HG03175 (cell line): Measurements from ENCODE around the gene LILRA5.
"Not testable (repeated sequence)": the region's sequence is repeated elsewhere in the genome, so short reads cannot be mapped to it uniquely, and the experiment has no call there.

ENCODE experiments used
- ATAC-seq: cut with Tn5 transposase; IDR thresholded peaks from one replicate; pipeline ENCODE4 v1.9.1; 2021; ENCODE audit warnings: mild to moderate bottlenecking, moderate library complexity; ENCODE audit not compliant: unreplicated experiment

Gene LILRA5

GRCh38 chr19:54335164-54335563, 22.2 kb upstream of the LILRA5 start:
- no peak for ATAC-seq

GRCh38 chr19:54333586-54334298, 20.8 kb upstream of the LILRA5 start:
- no peak for ATAC-seq

DNA sequence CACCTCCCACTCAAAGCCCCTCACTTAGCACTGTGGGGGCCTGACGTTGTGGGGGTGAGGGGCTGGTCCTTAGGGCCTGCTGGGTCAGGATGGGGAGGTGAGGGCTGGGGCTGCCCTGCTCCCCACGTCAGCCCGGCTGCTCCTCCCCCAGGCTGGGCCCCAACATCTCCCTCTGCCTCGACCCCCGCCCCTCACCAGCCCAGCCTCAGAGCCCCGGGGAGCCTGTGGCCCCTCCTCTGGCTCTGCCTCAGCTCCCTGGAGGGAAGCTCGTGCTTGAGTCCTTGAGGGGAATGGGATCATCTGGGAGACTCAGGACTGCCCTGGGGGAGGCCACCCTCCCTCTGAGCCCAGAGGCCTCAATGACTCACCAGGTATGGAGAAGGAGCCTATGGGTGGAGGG, 19.2 kb upstream of the LILRA5 start:
- no peak for ATAC-seq

- ATAC-seq, result no peak
Measured at GRCh38 chr19:54331626-54332025, 18.7 kb upstream of the LILRA5 start.

GRCh38 chr19:54329476-54330165, 16.7 kb upstream of the LILRA5 start:
- ATAC-seq, result no peak

- ATAC-seq, result not testable (repeated sequence)
Measured at GRCh38 chr19:54328781-54329180, 15.8 kb upstream of the LILRA5 start.

GRCh38 chr19:54325631-54326030, 12.7 kb upstream of the LILRA5 start:
- ATAC-seq, result no peak

- ATAC-seq, result no peak
Measured at GRCh38 chr19:54325194-54325621, 12.2 kb upstream of the LILRA5 start.

DNA sequence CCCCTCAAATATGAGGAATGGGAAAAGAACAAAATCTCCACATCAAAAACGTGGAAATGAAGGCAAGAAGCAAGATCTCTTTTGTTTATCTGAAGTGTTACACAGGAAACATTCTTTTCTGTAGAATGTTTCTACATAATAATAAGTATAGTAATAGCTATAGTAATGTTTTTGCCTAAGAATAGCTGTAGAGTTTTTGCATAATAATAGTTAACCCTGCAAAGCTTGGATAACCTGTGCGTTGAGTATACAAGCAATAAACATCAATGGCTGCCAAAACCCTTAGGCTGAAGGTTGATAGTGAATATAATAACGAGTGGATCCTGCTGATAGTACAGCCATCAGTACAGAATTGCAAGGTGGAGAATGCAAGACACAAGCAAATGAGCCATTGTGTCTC, 11.1 kb upstream of the LILRA5 start:
- ATAC-seq, result no peak

DNA sequence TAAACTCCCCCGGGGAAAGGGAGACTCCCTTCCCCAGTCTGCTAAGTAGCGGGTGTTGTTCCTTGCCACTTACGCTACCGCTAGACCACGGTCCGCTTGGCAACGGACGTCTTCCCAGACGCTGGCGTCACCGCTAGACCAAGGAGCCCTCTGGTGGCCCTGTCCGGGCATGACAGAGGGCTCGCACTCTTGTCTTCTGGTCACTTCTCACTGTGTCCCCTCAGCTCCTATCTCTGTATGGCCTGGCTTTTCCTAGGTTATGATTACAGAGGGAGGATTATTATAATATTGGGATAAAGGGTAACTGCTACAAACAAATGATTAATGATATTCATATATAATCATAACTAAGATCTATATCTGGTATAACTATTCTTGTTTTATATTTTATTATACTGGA, 10.0 kb upstream of the LILRA5 start:
- ATAC-seq, result not testable (repeated sequence)

GRCh38 chr19:54322295-54322694, 9.3 kb upstream of the LILRA5 start:
- not testable (repeated sequence) for ATAC-seq

GRCh38 chr19:54319892-54320670, 7.1 kb upstream of the LILRA5 start:
- no peak for ATAC-seq

DNA sequence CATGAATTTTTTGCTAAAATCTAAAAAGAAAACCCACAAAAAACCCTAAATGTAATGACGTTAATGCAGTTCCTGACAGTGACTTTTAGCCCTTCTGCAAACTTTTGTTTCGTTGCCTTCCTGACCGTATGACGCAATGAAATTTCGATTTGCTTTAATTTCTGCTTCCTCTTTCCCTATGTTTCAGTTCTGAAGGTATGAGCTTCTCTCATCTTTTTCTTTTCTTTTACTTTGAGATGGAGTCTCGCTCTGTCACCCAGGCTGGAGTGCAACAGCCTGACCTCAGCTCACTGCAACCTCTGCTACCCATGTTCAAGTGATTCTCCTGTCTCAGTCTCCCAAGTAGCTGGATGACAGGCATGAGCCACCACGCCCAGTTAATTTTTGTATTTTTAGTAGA, 6.1 kb upstream of the LILRA5 start:
- no peak for ATAC-seq

GRCh38 chr19:54317965-54318240, 4.9 kb upstream of the LILRA5 start:
- ATAC-seq, result no peak

GRCh38 chr19:54317108-54317964, 4.4 kb upstream of the LILRA5 start:
- ATAC-seq, result no peak

DNA sequence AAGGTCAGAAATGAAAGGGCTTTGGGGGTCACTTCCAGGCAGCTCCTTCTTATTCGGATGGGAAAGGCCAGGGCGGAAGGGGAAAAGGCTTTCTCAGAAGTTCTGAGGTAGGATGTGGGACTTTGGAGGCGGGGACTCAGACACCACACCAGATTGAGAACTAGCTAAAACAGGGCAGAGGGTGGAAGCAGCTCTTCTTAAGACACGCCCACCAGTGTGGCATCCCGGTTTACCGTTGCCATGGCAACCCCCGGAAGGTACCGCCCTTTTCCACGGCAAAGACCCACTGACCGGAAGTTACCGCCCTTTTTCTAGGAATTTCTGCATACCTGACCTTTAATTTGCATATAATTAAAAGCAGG, 3.8 kb upstream of the LILRA5 start:
- ATAC-seq, result no peak

DNA sequence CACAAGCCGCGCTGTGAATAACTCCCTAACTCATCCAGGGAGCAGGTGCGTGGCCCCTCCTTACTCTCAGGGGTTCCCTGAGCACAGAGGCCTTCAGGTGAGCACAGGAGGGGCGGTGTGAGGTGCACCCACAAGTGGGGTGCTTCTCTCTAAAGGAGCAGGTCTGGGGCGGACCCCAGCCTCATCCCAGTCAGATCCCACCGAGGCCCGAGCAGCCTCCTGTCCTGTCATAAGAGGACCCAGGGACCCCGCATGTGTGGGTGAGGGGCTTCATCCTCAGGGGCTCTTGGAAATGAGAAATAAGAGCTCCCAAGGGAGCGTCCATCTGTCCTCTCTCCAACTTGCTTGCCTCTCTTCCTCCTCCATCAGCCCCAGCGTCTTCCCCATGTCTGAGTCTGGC, 3.0 kb upstream of the LILRA5 start:
- no peak for ATAC-seq

- no peak for ATAC-seq
Measured at GRCh38 chr19:54312011-54312410, 955 bp downstream of the LILRA5 start.

DNA sequence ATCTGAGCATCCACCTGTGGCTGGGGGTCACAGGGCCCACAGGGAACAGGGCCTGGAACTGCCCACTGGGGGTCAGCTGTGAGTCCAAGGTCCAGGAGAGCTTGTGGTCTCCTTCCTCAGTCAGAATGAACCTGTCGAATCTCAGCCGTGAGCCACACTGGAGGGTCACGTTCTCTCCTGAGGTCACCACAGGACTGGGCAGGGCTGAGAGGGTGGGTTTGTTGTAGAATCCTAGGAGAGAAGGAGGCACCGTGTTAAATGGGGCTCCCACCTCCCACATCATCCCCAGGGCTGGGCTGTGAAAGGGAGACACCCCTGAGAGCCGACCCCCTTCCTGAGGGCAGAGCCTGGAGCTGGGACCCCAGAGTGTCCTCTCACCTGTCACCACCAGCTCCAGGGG, 1.5 kb downstream of the LILRA5 start:
- ATAC-seq, result no peak

- no peak for ATAC-seq
Measured at GRCh38 chr19:54310543-54310942, 2.4 kb downstream of the LILRA5 start.

DNA sequence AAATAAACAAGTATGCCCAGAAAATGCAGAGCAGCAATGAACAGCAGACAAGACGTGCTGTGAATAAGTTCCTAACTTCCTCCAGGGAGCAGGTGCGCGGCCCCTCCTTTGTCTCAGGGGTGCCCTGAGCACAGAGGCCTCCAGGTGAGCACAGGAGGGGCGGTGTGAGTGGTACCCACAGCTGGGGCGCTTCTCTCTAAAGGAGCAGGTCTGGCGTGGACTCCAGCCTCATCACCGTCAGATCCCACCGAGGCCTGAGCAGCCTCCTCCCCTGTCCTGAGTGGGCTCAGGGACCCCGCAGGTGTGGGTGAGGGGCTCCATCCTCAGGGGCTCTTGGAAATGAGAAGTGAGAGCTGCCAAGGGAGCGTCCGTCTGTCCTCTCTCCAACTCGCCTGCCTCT, 3.2 kb downstream of the LILRA5 start:
- ATAC-seq, result no peak
